Chondrocyte (in vitro differentiated cells): ENCODE results near the gene PLEKHO1. TPM values are rescaled to one million over a fixed set of nuclear protein-coding genes. Genes with fewer than 3 reads are reported as not detected.
"Not testable (repeated sequence)": the region's sequence is repeated elsewhere in the genome, so short reads cannot be mapped to it uniquely, and the experiment has no call there.

ENCODE experiments used
- DNase-seq: peaks from one replicate; pipeline ENCODE4 v3.0.0; 2021; ENCODE audit warnings: mixed read lengths, low spot score
- H3K27ac Mint-ChIP-seq: one replicate; pipeline ENCODE4 v1.8.0; 2021; ENCODE audit warnings: mild to moderate bottlenecking, moderate library complexity, mixed read lengths; ENCODE audit not compliant: unreplicated experiment
- H3K27me3 Mint-ChIP-seq: 2 replicates; pipeline ENCODE4 v1.8.0; 2021; ENCODE audit warnings: low read depth, mixed read lengths
- H3K36me3 Mint-ChIP-seq: 2 replicates; pipeline ENCODE4 v1.8.0; 2021; ENCODE audit warnings: low read depth, mixed read lengths
- H3K4me1 Mint-ChIP-seq: 2 replicates; pipeline ENCODE4 v1.8.0; 2021; ENCODE audit warnings: low read depth, mild to moderate bottlenecking, mixed read lengths
- H3K4me3 Mint-ChIP-seq: one replicate; pipeline ENCODE4 v1.8.0; 2021; ENCODE audit warnings: mild to moderate bottlenecking, moderate library complexity, mixed read lengths; ENCODE audit not compliant: unreplicated experiment
- H3K9me3 Mint-ChIP-seq: 2 replicates; pipeline ENCODE4 v1.8.0; 2021; ENCODE audit warnings: low read depth, mixed read lengths
- CTCF ChIP-seq: fragments of 200-600 bp; sonication (generic); IDR thresholded peaks from 2 replicates; pipeline ENCODE4 v1.5.0; 2021; ENCODE audit warnings: antibody characterized with exemption, mild to moderate bottlenecking, moderate library complexity
- total RNA-seq: library from RNA; stranded (reverse); gene quantifications from 3 replicates; pipeline ENCODE4 v1.2.1, GENCODE V29; 2021

PLEKHO1 gene
- total RNA-seq, 1 donor from 2014 or later = 52.5 TPM

- Mint-ChIP-seq H3K27ac (no peak overlapping the region), H3K4me1 (peaks cover 27% of the 10 kb centered on the region), H3K27me3 (no peaks in the 10 kb centered on the region), H3K9me3 (no peaks in the 10 kb centered on the region), H3K4me3 (no peak overlapping the region), H3K36me3 (no peaks in the 10 kb centered on the region)
- no peak for DNase-seq
- no peak for TF ChIP-seq CTCF
Measured at GRCh38 chr1:150185481-150185880, 35.8 kb downstream of the PLEKHO1 start.

DNA sequence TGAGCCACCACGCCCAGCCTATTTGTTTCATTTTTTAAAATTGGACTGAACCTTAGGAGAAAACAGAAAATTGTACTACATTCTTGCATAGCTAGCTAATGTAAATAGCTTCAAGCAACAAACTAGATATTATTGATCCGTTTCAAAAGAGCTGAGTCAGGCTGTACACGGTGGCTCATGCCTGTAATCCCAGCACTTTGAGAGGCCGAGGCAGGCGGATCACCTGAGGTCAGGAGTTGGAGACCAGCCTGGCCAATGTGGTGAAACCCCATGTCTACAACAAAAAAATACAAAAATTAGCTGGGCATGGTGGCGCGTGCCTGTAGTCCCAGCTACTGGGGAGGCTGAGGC, 36.7 kb downstream of the PLEKHO1 start:
- H3K4me3 Mint-ChIP-seq, DNase-seq, H3K36me3 Mint-ChIP-seq, H3K9me3 Mint-ChIP-seq, H3K27me3 Mint-ChIP-seq: not testable (repeated sequence)
- peaks cover 27% of the 10 kb centered on the region for H3K4me1 Mint-ChIP-seq
- peak overlapping the region; percentile 89 for H3K27ac Mint-ChIP-seq

GRCh38 chr1:150186789-150187559, 37.3 kb downstream of the PLEKHO1 start:
- peaks cover 30% of the 10 kb centered on the region for H3K4me1 Mint-ChIP-seq
- H3K27ac Mint-ChIP-seq = peak overlapping the region; percentile 89
- H3K27me3 Mint-ChIP-seq = no peaks in the 10 kb centered on the region
- TF ChIP-seq CTCF = peak; percentile 96
- no peaks in the 10 kb centered on the region for H3K36me3 Mint-ChIP-seq
- peak overlapping the region; percentile 51 for H3K4me3 Mint-ChIP-seq
- no peaks in the 10 kb centered on the region for H3K9me3 Mint-ChIP-seq
- no peak for DNase-seq

GRCh38 chr1:150187560-150187931, 37.8 kb downstream of the PLEKHO1 start:
- Mint-ChIP-seq H3K4me3 (peak overlapping the region; percentile 51), H3K36me3 (no peaks in the 10 kb centered on the region), H3K27me3 (no peaks in the 10 kb centered on the region), H3K4me1 (peaks cover 36% of the 10 kb centered on the region), H3K9me3 (no peaks in the 10 kb centered on the region), H3K27ac (peak overlapping the region; percentile 89)
- no peak for DNase-seq
- TF ChIP-seq CTCF = peak; percentile 72

GRCh38 chr1:150192012-150192411, 42.3 kb downstream of the PLEKHO1 start:
- no peak for TF ChIP-seq CTCF
- peak overlapping the region; percentile 85 for H3K27ac Mint-ChIP-seq
- no peaks in the 10 kb centered on the region for H3K36me3 Mint-ChIP-seq
- peaks cover 5% of the 10 kb centered on the region for H3K9me3 Mint-ChIP-seq
- DNase-seq = no peak
- no peaks in the 10 kb centered on the region for H3K27me3 Mint-ChIP-seq
- peaks cover 48% of the 10 kb centered on the region for H3K4me1 Mint-ChIP-seq
- no peak overlapping the region for H3K4me3 Mint-ChIP-seq
